Measurements from ENCODE around the gene MRPL34. TPM values are rescaled to one million over a fixed set of nuclear protein-coding genes. Genes with fewer than 3 reads are reported as not detected.

The MRPL34 gene
- total and polyA plus RNA-seq, 9 of the 15 experiments (the other 6 are each of a cell fraction or from before 2014, with no cell fraction given), result 11.5 to 256 (median 72.5) TPM

DNA sequence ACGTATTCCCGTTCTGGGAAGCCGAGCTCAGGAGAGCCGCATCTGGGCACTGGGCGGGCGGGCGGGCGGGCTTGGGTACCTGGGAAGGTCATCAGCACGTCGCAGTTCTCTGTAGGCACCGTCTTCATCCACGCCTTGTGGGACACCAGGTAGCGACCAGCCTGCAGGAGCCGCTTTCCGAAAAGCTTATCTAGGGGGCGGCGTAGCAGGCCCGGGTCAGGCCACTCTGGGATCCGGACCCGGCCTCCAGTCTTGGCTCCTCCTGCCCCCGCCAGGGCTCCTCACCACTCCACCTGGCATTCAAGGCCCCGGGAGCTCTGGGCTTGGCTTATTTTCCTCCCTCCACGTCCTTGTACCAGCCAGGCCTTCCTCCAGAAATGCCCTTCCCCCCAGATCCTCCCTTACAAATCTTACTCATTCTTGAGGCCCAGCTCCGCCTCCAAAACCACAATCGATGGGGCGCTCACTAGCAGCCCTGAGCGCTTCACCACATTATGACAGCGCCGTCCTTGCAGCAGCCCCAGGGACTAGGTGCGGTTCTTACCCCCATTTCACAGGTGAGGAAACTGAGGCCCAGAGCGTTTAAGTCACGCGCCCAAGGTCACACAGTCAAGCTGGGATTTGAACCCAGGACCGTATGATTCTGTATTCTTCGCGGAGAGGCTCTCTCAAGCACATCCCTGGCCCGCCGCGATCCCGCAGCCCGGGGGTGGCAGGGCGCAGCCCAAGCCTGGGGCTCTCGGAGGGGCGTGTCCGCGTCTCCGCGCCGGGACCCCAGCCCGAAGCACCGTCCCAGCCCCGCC lies 28.1 kb downstream of the MRPL34 start (continued):
- no peak for TF ChIP-seq KAT8 (IDR thresholded peaks at IDR 0.05; ENCODE audit: low read depth)
- TF ChIP-seq, protein P1, sequence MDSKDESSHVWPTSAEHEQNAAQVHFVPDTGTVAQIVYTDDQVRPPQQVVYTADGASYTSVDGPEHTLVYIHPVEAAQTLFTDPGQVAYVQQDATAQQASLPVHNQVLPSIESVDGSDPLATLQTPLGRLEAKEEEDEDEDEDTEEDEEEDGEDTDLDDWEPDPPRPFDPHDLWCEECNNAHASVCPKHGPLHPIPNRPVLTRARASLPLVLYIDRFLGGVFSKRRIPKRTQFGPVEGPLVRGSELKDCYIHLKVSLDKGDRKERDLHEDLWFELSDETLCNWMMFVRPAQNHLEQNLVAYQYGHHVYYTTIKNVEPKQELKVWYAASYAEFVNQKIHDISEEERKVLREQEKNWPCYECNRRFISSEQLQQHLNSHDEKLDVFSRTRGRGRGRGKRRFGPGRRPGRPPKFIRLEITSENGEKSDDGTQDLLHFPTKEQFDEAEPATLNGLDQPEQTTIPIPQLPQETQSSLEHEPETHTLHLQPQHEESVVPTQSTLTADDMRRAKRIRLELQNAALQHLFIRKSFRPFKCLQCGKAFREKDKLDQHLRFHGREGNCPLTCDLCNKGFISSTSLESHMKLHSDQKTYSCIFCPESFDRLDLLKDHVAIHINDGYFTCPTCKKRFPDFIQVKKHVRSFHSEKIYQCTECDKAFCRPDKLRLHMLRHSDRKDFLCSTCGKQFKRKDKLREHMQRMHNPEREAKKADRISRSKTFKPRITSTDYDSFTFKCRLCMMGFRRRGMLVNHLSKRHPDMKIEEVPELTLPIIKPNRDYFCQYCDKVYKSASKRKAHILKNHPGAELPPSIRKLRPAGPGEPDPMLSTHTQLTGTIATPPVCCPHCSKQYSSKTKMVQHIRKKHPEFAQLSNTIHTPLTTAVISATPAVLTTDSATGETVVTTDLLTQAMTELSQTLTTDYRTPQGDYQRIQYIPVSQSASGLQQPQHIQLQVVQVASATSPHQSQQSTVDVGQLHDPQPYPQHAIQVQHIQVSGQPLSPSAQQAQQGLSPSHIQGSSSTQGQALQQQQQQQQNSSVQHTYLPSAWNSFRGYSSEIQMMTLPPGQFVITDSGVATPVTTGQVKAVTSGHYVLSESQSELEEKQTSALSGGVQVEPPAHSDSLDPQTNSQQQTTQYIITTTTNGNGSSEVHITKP (IDR thresholded peaks at IDR 0.05; ENCODE audit: partially characterized antibody), result peak; percentile 97
- TF ChIP-seq ZNF408 (CRISPR knock-in tag; IDR thresholded peaks at IDR 0.05; ENCODE audit: low read depth), result no peak
- no peak for TF ChIP-seq PURB (CRISPR knock-in tag; IDR thresholded peaks at IDR 0.05; ENCODE audit: low read depth)
- TF ChIP-seq SAFB2 (IDR thresholded peaks at IDR 0.05; ENCODE audit: borderline replicate concordance, low read depth, low read length, severe bottlenecking), result no peak
- TF ChIP-seq, protein P2, sequence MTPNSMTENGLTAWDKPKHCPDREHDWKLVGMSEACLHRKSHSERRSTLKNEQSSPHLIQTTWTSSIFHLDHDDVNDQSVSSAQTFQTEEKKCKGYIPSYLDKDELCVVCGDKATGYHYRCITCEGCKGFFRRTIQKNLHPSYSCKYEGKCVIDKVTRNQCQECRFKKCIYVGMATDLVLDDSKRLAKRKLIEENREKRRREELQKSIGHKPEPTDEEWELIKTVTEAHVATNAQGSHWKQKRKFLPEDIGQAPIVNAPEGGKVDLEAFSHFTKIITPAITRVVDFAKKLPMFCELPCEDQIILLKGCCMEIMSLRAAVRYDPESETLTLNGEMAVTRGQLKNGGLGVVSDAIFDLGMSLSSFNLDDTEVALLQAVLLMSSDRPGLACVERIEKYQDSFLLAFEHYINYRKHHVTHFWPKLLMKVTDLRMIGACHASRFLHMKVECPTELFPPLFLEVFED (CRISPR knock-in tag; conservative IDR thresholded peaks at IDR 0.05), result 0 out of 2 replicates have a peak, but pooled peaks have one; percentile 80
- peak; percentile 74 for TF ChIP-seq SMARCA4 (IDR thresholded peaks at IDR 0.05)
- TF ChIP-seq SAFB (IDR thresholded peaks at IDR 0.05; ENCODE audit: borderline replicate concordance, low read depth, low read length), result no peak
- TF ChIP-seq NEUROD1 (IDR thresholded peaks at IDR 0.05; ENCODE audit: borderline replicate concordance, low read depth, low read length, partially characterized antibody), result peak; percentile 43
- TF ChIP-seq, protein P3, sequence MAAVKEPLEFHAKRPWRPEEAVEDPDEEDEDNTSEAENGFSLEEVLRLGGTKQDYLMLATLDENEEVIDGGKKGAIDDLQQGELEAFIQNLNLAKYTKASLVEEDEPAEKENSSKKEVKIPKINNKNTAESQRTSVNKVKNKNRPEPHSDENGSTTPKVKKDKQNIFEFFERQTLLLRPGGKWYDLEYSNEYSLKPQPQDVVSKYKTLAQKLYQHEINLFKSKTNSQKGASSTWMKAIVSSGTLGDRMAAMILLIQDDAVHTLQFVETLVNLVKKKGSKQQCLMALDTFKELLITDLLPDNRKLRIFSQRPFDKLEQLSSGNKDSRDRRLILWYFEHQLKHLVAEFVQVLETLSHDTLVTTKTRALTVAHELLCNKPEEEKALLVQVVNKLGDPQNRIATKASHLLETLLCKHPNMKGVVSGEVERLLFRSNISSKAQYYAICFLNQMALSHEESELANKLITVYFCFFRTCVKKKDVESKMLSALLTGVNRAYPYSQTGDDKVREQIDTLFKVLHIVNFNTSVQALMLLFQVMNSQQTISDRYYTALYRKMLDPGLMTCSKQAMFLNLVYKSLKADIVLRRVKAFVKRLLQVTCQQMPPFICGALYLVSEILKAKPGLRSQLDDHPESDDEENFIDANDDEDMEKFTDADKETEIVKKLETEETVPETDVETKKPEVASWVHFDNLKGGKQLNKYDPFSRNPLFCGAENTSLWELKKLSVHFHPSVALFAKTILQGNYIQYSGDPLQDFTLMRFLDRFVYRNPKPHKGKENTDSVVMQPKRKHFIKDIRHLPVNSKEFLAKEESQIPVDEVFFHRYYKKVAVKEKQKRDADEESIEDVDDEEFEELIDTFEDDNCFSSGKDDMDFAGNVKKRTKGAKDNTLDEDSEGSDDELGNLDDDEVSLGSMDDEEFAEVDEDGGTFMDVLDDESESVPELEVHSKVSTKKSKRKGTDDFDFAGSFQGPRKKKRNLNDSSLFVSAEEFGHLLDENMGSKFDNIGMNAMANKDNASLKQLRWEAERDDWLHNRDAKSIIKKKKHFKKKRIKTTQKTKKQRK (IDR thresholded peaks at IDR 0.05; ENCODE audit: borderline replicate concordance, low read depth, low read length), result no peak
- peak; percentile 49; the same call in 1 of the 2 replicates for TF ChIP-seq POLR2AphosphoS5 (IDR thresholded peaks at IDR 0.05; ENCODE audit: control insufficient read depth, insufficient read depth, low read depth, low read length)
- TF ChIP-seq, protein P4, sequence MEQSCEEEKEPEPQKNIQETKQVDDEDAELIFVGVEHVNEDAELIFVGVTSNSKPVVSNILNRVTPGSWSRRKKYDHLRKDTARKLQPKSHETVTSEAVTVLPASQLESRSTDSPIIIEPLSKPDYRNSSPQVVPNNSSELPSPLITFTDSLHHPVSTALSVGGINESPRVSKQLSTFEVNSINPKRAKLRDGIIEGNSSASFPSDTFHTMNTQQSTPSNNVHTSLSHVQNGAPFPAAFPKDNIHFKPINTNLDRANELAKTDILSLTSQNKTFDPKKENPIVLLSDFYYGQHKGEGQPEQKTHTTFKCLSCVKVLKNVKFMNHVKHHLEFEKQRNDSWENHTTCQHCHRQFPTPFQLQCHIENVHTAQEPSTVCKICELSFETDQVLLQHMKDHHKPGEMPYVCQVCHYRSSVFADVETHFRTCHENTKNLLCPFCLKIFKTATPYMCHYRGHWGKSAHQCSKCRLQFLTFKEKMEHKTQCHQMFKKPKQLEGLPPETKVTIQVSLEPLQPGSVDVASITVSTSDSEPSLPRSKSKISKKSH (CRISPR knock-in tag; IDR thresholded peaks at IDR 0.05), result no peak
- TF ChIP-seq PHB (CRISPR knock-in tag; IDR thresholded peaks at IDR 0.05), result no peak
- TF ChIP-seq, protein P5, sequence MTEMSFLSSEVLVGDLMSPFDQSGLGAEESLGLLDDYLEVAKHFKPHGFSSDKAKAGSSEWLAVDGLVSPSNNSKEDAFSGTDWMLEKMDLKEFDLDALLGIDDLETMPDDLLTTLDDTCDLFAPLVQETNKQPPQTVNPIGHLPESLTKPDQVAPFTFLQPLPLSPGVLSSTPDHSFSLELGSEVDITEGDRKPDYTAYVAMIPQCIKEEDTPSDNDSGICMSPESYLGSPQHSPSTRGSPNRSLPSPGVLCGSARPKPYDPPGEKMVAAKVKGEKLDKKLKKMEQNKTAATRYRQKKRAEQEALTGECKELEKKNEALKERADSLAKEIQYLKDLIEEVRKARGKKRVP (CRISPR knock-in tag; IDR thresholded peaks at IDR 0.05), result 0 out of 2 replicates have a peak, but pooled peaks have one; percentile 9
- TF ChIP-seq BHLHE40 (IDR thresholded peaks at IDR 0.05; ENCODE audit: low read length), result peak; percentile 46; the same call in 1 of the 2 replicates
- peak; percentile 98 for TF ChIP-seq SMARCA5 (IDR thresholded peaks at IDR 0.05)

Measured in K562 (cell line).